ENCODE data around the gene GRID2.
"Not testable (repeated sequence)": the region's sequence is repeated elsewhere in the genome, so short reads cannot be mapped to it uniquely, and the experiment has no call there.

GRID2 gene

DNA sequence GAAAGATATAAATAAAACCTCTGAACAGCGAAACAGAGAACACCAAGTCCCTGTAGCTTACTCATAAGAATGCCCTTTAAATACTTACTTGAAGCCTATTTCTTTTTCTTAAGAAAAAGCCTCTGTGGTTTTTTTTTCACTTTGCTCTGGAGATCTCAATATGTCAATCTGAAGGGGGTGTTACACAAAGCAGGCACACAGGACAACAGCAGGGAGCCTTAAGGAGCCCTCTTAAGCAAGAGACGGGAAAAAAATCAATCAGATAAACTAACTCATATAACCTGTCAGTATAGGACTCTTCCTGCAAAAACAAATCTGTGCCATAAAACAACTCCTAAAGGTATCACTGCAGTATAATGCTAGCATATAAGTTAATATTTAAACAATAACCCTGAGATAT, 913.7 kb downstream of the GRID2 start:
- FAIRE-seq: no peak

DNA sequence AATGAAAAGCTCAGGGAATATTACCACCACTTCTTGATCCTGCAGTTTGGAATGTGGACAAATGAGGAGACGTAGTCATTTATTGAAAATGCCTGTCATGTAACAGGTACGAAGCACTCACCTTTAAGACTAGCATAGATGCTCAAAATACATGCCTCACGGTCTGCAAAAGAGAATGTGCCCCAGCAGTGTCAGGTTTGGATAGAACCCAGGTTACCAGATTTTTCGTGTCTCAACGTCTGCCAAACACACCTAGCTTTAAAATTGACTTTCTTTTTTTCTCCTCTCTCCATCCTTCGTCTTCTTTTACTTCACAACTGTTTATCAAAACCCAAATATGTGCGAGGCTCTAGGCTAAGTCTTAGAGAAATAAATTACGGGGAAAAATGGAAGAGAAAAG, 918.0 kb downstream of the GRID2 start:
- FAIRE-seq: no peak

DNA sequence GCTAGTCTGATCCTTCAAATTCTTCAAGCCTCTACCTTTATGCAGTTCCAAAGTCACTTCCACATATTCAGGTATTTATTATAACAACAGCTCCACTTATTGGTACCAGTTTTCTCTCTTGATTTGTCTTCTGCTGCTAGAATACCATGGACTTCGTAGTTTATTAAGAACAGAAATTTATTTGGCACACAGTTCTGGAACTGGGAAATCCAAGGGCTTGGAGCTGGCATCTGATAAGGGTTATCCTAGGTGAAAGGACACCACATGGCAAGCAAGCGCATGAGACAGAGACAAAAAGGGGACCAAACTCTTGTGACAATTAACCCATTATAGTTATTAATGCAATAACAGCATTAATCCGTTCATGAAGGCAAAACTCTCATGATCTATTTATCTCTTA, 924.3 kb downstream of the GRID2 start:
- FAIRE-seq: no peak

DNA sequence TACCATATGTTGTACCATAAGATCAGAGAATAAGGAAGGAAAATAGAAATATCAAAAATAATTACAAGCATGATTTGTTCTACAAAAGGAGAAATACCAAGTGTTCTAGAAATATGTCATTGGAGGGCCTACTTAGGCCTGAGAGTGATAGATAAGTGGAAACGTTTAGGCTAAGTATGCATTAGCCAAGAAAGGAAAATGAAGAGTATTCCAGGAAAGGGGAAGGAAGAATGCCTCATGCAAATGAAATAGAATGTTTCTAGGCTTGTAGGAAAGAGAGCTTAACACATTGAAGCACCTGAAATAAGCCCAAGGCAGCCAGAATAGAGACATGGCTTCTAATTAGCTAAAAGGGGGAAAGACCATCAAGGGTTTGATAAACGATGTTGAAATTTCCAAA, 929.1 kb downstream of the GRID2 start:
- no peak for FAIRE-seq

DNA sequence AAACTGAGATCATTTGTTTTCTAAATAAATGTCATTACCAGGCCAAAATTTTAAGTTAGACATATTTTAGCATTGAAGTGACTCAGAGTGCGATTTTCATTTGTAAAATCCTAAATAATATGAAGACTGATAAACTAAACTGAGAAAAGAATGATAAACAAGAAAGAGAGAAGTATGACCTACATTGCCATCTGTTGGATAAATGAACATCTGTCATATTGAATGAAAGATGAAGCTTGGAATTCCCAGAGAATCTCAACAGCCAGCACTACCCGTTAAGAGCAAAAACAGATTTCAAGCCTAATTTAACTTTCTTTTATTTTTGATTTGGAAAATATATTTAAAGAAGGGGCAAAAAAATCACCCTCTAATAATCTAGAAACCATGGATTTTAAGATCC, 933.8 kb downstream of the GRID2 start:
- FAIRE-seq: no peak

DNA sequence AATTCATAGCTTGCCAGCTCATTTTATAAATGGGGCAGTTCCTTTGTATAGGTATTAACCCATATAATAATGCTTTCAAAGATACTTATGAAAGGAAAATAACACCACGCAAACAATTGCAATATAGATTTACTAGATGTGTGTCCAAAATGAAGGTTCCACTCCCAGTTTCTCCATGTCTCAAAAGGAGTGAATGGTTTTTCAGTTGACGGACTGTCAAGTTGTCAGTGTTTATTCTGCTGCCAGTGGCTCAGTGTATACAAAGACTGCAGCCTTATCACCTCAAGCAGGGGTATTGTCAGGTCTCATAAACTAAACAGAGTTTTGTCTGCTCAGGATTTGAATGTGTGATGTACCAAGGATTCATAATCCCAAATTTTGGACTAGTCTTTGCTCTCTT, 939.5 kb downstream of the GRID2 start:
- FAIRE-seq: no peak

DNA sequence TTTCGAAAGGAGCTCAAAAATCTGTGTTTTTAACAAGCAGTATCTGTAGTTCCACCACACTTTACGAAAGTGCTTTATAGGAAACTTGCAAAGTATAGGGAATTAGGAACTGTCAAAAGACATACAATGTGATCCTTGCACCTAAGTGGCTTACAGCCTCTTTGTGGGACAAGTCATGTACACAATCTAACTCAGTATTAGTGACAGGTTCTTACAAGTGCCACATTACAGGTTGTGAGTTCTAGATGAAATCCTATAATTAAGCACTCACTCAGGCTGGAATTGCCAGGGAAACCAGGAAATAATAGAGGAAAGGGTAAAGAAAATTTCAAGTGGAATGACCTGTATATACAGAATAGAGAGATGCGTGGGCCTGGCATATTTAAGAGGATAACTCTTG, 957.4 kb downstream of the GRID2 start:
- FAIRE-seq: no peak

DNA sequence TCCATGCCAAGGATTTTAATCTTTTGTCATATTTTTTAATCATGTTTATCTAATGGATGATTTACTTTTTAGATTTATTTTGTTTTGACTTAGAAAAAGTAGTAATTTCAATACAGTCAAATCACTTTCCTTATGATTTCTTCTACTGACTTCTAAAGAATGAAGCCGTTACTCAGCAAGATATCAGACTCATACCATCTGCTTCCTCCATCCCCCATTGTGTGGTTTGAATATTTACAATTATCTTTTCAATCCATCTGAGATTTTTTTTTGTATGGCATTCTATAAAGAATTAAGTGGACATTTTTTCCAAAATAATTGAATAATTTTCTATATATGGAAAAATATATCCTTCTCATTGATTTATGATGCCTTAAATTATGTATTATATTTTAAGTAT, 959.4 kb downstream of the GRID2 start:
- no peak for FAIRE-seq

DNA sequence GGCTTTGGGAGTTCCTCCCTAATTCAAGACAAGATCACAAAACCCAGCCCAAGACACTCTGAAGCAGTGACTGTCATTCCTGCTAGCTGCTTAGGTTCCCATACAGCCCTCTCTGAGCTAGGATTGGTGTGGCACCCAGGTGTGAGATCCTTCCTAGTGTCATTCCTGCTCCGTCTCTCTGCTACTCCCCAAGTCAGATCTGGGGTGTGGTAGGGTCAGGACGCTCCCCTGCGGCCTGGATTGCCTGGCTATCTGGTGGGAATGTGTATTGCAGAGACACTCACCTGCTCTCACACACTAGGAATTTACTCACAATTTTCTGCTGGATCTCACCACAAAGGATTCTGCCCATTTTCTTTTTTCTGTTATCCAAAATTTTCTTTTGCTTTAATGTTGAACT, 964.0 kb downstream of the GRID2 start:
- FAIRE-seq: no peak

DNA sequence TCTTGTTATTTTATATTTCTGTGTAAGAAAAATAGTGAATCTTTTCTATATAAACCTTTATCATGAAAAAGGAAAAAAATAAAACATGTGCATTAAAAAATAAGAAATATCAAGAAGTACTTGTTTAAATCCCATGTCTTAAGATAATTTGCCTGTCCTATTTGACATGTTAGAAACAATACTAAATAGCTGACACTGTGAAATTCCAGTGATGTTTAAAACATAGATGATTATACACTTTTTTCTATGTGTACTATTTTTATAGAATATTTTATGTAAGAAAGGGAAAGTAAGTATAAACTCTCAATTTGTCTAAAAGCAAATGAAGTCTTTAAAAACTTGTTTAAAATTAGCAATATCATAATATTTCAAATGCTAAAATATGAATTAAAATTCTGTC, 981.6 kb downstream of the GRID2 start:
- FAIRE-seq: no peak

DNA sequence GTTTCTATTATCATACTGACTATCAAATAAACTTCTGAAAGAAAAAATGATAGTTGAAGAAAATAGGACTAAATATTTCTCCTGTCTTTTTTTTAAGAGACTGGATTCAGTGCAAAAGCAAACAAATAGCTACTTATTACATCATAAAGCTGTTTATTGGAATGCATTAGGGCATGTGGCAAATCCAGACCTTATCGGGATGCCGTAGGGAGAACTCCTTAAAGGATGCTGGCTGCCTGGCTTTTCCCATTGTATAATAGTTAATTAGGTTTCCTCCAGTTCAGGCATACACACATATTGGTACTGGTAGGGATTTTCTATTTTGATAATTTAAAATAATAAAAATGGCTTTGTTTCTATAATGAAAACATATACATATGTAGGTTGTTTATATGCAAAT, 985.5 kb downstream of the GRID2 start:
- no peak for FAIRE-seq

DNA sequence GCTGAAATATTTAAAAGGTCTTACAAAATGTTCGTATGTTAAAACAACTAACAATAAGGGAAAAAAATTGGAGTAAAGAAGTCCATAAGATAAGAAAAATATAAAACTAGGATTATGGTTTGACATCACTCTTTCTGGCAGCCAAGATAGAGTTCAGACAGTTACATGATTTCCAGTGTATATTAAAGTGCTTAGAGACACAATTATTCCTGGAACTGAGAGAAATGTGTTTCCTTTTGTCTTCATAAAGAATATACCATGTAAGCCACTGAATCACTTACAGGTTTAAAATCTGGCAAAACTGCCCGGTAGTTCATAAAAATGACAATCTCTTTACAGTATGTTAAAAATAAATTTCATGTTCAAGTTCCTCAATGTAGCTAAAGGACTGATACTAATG, 986.1 kb downstream of the GRID2 start:
- no peak for FAIRE-seq

DNA sequence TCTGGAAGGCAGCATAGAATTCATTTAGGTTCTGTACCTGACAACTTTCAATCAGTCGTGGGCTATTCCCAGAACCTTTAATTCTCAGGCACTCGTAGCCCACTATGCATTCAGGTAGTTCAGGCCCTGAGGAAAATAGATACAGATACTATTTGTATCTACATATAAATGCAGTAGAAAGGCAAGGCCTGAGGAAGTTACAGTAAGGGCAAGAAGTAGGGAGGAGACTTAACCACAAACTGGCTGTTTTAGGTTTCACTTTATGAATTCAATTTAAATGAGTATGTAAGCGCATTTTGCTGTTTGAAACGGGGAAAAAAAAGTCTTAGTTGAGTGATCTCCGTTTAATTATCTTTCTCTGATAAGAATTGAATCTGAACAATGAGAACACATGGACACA, 995.4 kb downstream of the GRID2 start:
- FAIRE-seq: no peak

DNA sequence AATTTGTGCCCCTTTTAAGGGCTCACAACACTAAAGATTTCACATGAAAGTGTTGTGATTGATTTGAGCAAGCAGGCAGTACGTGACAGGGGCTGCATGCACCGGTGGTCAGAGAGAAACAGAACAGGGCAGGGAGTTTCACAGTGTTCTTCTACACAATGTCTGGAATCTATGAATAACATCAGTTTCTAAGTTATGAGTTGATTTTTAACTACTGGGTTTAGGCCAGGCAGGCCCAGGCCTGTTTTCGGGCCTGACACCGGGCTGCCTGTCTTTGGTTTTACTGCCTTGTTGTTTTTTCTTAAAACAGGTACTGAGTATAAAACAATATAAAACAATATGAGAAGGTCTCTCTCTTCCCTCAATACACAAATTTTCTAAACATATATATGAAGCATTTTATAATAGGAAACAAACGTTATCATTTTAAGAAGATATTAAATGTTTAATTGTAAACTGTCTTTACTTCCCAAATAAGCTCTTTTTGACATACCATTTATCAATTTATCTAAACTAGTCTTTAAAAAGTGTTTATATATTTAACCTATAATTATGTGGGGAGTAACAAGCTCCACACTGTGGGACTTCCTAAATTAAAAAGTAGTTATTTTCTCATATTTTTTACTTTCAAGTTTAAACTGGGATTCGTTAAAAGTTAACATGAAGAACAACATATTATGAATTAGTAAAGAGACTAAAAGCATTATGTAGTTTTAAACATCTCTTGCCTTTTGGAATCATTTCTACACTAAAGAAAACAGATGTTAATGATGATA, 997.2 kb downstream of the GRID2 start:
- FAIRE-seq: not testable (repeated sequence)

DNA sequence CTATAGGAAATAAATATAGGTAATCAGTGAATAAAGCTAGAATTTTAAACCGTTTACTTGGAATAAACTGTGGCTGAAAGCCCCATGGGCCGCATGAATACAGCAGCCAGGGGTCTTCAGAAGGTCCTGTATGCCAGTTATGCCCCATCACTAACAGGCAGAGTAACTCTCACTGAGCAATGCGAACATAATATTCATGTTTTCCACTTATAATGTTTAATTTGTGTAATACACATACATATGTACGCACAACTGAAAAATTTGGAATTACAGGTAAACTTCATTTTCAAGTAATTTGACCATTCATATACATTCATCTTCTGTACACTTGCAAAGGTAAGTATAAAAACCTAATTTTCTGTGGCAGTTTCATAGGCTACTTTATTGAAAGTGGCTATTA, 998.5 kb downstream of the GRID2 start:
- no peak for FAIRE-seq

DNA sequence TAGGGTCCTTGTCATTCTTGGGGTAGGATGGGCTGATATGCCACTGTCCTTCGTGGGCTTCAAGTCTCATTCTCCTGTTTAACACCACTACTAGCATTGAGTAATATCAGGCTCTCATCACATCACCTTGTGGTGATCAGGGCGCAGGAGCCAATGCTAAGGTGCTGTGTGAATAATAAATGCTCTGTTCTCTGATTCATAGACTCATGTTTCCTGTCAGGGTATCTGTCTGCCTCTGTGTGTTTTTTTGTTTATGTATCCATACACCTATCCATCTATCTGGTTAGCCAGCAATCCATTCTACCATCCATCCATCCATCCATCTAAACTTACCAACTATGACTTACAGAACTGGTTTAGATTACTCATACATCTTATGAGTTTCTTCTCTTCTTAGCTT, 999.7 kb downstream of the GRID2 start:
- FAIRE-seq: no peak

DNA sequence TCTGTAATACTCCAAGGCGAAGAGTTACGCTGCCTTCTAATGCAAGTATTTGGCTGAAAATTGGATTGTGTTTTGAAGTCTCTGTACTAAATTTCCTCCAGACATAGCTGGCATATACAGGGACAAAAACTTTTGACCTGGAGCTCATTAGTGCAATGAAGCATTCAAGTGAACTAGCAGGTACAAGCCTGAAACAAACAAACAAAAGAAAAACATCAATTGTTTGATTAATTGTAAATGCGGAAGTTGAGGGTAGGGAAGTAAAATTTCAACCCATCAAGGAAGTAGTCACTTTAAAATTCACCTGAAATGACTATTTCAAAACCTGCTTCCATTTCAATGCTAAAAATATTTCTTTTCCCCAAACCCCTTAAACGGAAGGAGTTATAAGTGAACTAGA, 1008.5 kb downstream of the GRID2 start:
- FAIRE-seq: no peak

DNA sequence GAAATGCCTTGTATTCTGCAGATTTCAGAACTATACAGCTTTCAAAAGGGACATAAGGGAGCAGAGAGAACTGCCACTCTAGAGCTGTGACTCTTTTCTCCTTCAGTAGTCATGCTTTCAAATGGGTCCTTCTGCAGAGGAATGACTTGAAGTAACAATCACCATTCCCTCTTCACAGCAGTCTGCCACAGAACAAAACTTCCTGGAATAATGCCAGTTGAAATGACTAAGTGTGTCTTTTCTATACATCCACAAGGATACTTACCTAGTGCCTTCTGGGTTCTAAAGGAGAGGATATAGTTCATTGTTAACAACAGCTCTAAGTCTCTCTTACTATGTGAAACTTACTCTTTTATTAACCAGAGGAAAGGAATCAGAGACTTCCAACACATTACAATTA, 1009.4 kb downstream of the GRID2 start:
- no peak for FAIRE-seq

DNA sequence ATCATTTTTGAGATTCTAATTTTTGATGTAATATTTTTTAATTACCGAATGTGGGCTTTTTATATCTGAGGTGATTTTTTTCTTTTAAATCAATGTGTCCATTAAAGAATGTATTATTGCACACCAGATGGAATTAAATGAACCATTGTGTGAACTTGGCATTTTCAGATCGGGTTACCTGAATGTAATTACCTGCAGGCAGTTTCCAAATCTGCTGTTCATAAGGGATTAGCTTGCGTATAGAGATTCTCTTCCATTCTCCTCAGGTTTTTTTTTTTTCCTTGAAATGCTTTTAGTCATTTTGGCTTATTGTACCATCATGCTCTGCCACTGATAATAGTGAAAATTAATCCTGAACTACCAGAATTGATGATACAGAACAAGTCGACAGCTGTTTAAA, 1013.3 kb downstream of the GRID2 start:
- no peak for FAIRE-seq

DNA sequence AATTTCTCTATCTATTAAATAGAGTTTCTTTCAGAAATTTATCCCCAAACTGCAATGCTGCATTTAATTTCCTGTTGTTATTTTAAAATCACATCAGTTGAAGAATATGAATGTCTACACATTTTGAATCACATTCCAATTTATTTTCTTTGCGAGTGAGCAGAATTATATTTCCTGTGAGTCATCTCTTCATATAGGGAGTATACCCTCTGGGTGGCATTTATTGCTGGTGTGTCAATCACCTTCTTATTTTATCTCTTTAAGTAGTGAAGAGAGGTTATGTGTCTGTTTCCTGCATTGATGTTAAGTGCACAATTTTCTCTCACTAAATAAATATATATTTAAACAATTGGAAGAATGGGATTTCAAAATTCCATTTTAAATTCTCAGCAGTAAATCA, 1013.8 kb downstream of the GRID2 start:
- no peak for FAIRE-seq

DNA sequence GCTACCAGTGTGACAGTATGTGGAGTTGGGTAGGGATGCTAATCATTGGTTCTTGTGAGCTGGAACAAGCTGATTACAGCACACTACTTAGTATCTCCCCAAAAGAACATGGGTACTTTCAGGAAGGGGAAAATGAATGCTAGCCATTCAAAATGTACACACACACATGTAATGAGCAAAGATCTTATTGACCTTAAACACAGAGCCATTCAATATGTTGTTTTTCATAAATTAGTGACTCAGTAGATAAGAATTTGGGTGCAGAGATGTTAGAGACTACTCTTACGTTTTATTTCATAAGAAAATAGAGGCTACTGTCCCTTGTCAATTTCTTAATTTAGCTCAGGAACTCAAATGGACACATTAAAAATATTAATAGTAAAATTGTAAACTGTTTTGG, 1015.3 kb downstream of the GRID2 start:
- FAIRE-seq: no peak

DNA sequence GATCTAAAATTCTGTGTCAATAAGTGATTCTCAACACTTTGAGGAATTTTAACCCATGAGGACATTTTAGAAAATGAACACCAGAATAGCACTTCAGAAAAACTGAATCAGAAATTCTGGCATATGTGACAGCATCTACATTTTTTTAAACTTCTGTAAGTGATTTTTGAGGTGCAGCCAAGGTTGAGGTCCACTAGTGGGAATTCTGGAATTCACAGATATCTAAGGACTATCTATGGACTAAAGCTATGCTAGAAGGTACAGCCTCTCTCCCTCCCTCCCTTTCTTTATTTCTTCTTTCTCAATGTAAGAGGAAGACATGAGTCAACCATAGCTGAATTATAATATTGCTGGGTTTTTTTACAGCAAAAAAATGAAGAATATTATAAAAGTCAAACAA, 1016.6 kb downstream of the GRID2 start:
- no peak for FAIRE-seq

DNA sequence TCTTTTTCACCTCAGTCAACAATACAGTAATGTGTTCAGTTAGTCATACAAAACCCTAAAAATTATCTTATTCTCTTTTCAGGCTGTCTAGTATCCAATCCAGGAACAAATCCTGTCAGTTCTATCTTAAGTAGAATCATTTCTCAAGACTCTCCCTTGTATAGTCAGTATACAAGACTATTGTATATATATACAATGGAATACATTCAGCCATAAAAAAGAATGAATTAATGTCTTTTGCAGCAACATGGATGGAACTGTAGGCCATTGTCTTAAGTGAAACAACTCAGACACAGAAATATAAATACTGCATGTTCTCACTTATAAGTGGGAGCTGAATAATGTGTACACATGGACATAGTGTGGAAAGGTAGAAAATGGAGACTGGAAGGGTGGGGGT, 1023.6 kb downstream of the GRID2 start:
- FAIRE-seq: no peak

DNA sequence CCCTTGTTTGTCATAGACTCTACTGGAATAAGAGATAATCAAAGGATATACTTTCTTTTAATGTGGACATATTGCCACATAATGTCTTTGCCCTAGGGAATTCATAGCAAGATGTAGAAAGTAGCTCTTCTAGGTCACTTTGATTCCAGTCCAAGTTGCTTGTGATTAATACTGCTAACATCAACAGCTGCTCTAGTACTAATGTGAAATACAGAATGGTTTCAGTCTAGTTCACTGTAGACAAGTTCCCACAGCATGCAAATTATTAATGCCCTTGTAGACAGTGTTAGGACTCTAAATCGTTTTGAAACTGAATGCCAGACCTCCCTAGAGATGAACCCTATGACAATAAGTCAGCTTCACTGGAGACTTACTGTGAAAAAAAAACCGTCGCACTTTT, 1030.2 kb downstream of the GRID2 start:
- FAIRE-seq: no peak

DNA sequence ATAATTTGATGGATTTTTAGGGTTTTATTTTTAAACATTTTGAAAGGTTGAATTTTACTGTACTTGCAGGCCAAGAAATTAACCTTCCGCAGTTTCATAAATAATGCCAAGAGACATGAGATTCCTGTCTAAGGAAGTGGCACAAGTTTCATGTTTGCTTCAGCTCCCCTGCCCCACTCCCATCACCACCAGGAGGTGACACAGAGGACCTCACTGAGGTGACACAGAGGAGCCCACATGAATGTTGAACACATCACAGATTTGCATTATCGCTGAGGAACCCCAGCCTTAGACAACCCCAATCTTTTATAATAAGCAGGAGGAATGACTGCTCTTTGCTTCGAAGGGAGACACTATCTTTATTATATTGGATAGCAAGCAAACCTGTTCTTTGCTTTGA, 1033.4 kb downstream of the GRID2 start:
- FAIRE-seq: no peak

DNA sequence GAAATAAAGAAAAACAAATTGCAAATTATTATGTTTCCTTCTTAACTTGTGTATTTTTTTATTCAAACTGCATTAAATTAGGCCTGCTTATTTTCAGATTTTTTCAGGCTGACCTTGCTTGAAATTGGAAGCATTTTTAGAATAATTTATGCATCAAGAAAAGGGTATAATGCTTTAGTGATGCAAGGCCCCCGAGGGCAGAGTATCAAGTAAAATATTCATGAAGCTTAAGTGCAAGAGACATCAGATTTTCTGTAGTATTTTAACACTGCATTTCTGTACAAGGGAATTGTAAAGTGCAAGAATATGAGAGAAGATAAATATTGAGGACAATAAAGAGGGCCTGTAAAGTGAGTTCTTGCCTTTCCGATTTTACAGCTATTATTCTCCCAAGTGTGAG, 1039.0 kb downstream of the GRID2 start:
- FAIRE-seq: no peak
